SH-SY5Y (cell line): ENCODE data around the gene ERICH3.

Source experiments
- GATA2 ChIP-seq: IDR thresholded peaks from 2 replicates; pipeline ENCODE4 v1.6.1; 2011; ENCODE audit warnings: mild to moderate bottlenecking, low read depth, low read length
- GATA3 ChIP-seq: IDR thresholded peaks from 2 replicates; pipeline ENCODE4 v1.6.1; 2011; ENCODE audit warnings: low read depth, mild to moderate bottlenecking, low read length, moderate library complexity

DNA sequence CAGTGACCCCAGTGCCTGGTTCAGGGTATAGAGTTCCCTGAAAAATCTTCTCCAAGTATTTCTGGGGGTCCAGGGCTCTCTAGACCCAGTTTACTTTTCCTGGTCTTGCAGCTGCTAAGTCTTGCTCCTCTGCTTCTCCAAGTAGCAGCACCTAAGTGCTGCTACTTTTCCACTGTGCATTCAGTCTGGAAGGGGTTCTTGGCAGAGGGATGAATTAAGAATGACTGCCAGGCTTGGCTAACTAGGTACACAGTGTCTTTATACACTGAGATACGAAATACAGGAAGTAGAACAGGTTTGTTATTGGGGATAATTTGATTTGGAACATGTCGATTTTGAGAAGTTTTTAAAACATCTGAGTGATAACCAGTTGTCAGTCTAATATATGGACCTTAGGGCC, 24.2 kb upstream of the ERICH3 start:
- no peak for TF ChIP-seq GATA2
- no peak for TF ChIP-seq GATA3
